ENCODE measurements around the gene PIGK. TPM values are rescaled to one million over a fixed set of nuclear protein-coding genes. Genes with fewer than 3 reads are reported as not detected.

The PIGK gene
- total RNA-seq, 2 experiments from 2014 or later = 8.6 to 17.4 TPM

DNA sequence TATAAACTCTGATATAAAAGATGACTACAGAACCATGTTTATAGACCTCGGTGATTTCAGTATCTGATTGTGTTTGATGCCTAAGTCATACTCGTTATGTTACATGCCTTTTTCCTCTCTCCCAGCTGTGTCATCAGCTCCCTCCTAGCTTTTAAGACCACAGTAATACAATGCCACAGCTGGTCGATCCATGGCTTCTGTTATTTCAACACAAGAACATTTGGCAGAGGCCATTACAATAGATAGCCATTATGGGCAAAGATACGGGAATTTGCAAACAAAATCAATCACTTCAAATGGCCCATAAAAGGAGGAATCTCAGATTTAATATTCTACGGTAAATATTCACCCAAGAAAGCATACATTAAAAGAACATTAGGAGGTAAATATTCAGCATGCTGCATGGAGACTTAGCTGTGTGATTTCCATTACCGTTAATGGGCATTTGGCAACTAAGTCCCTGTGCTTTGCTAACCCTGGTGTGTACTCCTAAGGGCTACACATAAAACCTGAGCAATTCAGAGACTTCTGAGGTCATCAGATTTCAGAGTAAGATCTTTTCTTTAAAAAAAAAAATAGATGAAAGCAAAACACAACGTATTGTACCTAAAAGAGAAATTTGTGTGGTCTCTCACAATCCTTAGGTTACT is 153.4 kb downstream of the PIGK start:
- POLR2A ChIA-PET = no interaction called here
- Histone ChIP-seq H3K9me2 (ENCODE audit: insufficient read depth, low read length) (no peaks in the 10 kb centered on the region), H4K20me1 (ENCODE audit: insufficient read depth, low read length) (no peaks in the 10 kb centered on the region), H2AFZ (ENCODE audit: low read length) (no peak overlapping the region), H3K4me2 (ENCODE audit: low read length) (no peak overlapping the region), H3K27ac (ENCODE audit: low read depth, low read length, poor library complexity, severe bottlenecking) (no peak overlapping the region), H3K79me2 (ENCODE audit: insufficient read depth, low read depth, low read length) (no peaks in the 10 kb centered on the region), H3K4me1 (ENCODE audit: insufficient read depth, low read length, poor library complexity, severe bottlenecking) (no peaks in the 10 kb centered on the region), H3K36me3 (ENCODE audit: insufficient read depth, low read length) (no peaks in the 10 kb centered on the region), H3K4me3 (ENCODE audit: low read depth, low read length, poor library complexity, severe bottlenecking) (no peak overlapping the region), H3K9me3 (ENCODE audit: low read length) (no peaks in the 10 kb centered on the region)
- TF ChIP-seq, protein P1, sequence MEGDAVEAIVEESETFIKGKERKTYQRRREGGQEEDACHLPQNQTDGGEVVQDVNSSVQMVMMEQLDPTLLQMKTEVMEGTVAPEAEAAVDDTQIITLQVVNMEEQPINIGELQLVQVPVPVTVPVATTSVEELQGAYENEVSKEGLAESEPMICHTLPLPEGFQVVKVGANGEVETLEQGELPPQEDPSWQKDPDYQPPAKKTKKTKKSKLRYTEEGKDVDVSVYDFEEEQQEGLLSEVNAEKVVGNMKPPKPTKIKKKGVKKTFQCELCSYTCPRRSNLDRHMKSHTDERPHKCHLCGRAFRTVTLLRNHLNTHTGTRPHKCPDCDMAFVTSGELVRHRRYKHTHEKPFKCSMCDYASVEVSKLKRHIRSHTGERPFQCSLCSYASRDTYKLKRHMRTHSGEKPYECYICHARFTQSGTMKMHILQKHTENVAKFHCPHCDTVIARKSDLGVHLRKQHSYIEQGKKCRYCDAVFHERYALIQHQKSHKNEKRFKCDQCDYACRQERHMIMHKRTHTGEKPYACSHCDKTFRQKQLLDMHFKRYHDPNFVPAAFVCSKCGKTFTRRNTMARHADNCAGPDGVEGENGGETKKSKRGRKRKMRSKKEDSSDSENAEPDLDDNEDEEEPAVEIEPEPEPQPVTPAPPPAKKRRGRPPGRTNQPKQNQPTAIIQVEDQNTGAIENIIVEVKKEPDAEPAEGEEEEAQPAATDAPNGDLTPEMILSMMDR (conservative IDR thresholded peaks at IDR 0.05; ENCODE audit: low read length) = no peak
- no peak for TF ChIP-seq EZH2phosphoT487 (IDR thresholded peaks at IDR 0.05; ENCODE audit: borderline replicate concordance, low read depth, low read length)
- BruUV-seq (replicated peaks) = no TSS peak
- CTCF ChIA-PET (ENCODE audit: unreplicated experiment) = no interaction called here
- DNase-seq (ENCODE audit: low spot score) = no peak
- intact Hi-C loops (cut with micrococcal nuclease; ENCODE audit: unreplicated experiment) = no loop called here

DNA sequence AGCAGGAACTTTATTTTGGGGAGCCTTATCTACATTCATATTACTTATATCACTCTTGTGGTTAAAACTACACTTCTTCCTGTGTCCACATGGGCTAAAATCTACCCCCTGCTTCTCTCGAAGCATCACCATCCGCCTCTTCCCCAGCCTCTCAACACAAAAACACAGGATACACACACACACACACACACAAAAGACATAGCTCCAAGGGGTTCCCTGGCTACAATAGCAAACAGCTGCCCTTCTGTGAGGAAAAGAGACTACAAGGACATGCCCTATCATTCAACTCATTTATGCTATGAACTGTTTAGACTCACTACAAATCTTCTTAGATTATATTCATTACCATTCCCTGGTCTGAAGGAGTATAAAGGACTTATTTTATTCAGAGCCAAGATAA is 155.0 kb downstream of the PIGK start:
- ChIA-PET CTCF (ENCODE audit: unreplicated experiment) (no interaction called here), POLR2A (no interaction called here)
- no peaks in the 10 kb centered on the region for H3K9me3 ChIP-seq (ENCODE audit: low read length)
- no peak overlapping the region for H3K27ac ChIP-seq (ENCODE audit: low read depth, low read length, poor library complexity, severe bottlenecking)
- no peak overlapping the region for H3K4me3 ChIP-seq (ENCODE audit: low read depth, low read length, poor library complexity, severe bottlenecking)
- H3K79me2 ChIP-seq (ENCODE audit: insufficient read depth, low read depth, low read length) = no peaks in the 10 kb centered on the region
- H3K4me2 ChIP-seq (ENCODE audit: low read length) = no peak overlapping the region
- H3K4me1 ChIP-seq (ENCODE audit: insufficient read depth, low read length, poor library complexity, severe bottlenecking) = no peaks in the 10 kb centered on the region
- no peak for TF ChIP-seq EZH2phosphoT487 (IDR thresholded peaks at IDR 0.05; ENCODE audit: borderline replicate concordance, low read depth, low read length)
- TF ChIP-seq, protein P1 (conservative IDR thresholded peaks at IDR 0.05; ENCODE audit: low read length) = no peak
- intact Hi-C loops (cut with micrococcal nuclease; ENCODE audit: unreplicated experiment) = no loop called here
- no TSS peak for BruUV-seq (replicated peaks)
- no peaks in the 10 kb centered on the region for H4K20me1 ChIP-seq (ENCODE audit: insufficient read depth, low read length)
- H2AFZ ChIP-seq (ENCODE audit: low read length) = no peak overlapping the region
- H3K36me3 ChIP-seq (ENCODE audit: insufficient read depth, low read length) = no peaks in the 10 kb centered on the region
- H3K9me2 ChIP-seq (ENCODE audit: insufficient read depth, low read length) = no peaks in the 10 kb centered on the region
- DNase-seq (ENCODE audit: low spot score) = no peak

DNA sequence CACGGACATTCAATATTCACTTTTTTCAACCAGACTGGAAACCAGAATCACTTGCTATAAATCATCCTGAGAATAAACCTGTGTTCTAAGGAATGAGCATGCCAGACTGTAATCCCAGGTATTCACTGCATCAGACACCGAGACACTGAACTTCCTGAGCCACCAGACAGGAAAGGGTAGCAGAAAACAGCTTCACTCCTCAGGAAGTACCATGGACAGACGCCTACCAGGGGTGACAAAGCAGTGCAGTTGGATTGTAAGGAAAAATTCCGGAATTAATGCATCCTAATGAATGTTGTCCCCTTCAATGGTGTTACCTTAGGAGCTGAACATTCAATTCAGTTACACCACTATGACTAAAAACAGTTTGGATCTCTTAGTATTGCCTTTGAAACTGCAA is 156.1 kb downstream of the PIGK start:
- H4K20me1 ChIP-seq (ENCODE audit: insufficient read depth, low read length) = no peaks in the 10 kb centered on the region
- intact Hi-C loops (cut with micrococcal nuclease; ENCODE audit: unreplicated experiment) = no loop called here
- DNase-seq (ENCODE audit: low spot score) = no peak
- H2AFZ ChIP-seq (ENCODE audit: low read length) = no peak overlapping the region
- no peaks in the 10 kb centered on the region for H3K79me2 ChIP-seq (ENCODE audit: insufficient read depth, low read depth, low read length)
- BruUV-seq (replicated peaks) = no TSS peak
- ChIA-PET POLR2A (interaction anchor here (0.6 kb wide), 1 partner anchor 12 kb away, joined by 3 read pairs; no protein-coding TSS in a partner anchor), CTCF (ENCODE audit: unreplicated experiment) (no interaction called here)
- no peak overlapping the region for H3K27ac ChIP-seq (ENCODE audit: low read depth, low read length, poor library complexity, severe bottlenecking)
- no peak overlapping the region for H3K4me2 ChIP-seq (ENCODE audit: low read length)
- no peak for TF ChIP-seq EZH2phosphoT487 (IDR thresholded peaks at IDR 0.05; ENCODE audit: borderline replicate concordance, low read depth, low read length)
- TF ChIP-seq, protein P1 (conservative IDR thresholded peaks at IDR 0.05; ENCODE audit: low read length) = no peak
- H3K36me3 ChIP-seq (ENCODE audit: insufficient read depth, low read length) = no peaks in the 10 kb centered on the region
- H3K4me1 ChIP-seq (ENCODE audit: insufficient read depth, low read length, poor library complexity, severe bottlenecking) = no peaks in the 10 kb centered on the region
- no peaks in the 10 kb centered on the region for H3K9me2 ChIP-seq (ENCODE audit: insufficient read depth, low read length)
- no peaks in the 10 kb centered on the region for H3K9me3 ChIP-seq (ENCODE audit: low read length)
- no peak overlapping the region for H3K4me3 ChIP-seq (ENCODE audit: low read depth, low read length, poor library complexity, severe bottlenecking)
